ENCODE results near the gene GCNT1. TPM values are rescaled to one million over a fixed set of nuclear protein-coding genes. Genes with fewer than 3 reads are reported as not detected.

The GCNT1 gene
- total RNA-seq, 4 donors from 2014 or later: 3.8 to 14.4 (median 7.5) TPM

- no peak for TF ChIP-seq CTCF (IDR thresholded peaks at IDR 0.05; ENCODE audit: low read depth)
Measured at GRCh38 chr9:76526026-76526425, 67.0 kb downstream of the GCNT1 start.

GRCh38 chr9:76528056-76528455 is 69.1 kb downstream of the GCNT1 start:
- TF ChIP-seq CTCF (IDR thresholded peaks at IDR 0.05; ENCODE audit: low read depth): no peak

GRCh38 chr9:76528642-76529190 is 69.7 kb downstream of the GCNT1 start:
- no peak for TF ChIP-seq CTCF (IDR thresholded peaks at IDR 0.05; ENCODE audit: low read depth)

GRCh38 chr9:76529653-76530052 is 70.7 kb downstream of the GCNT1 start:
- no peak for TF ChIP-seq CTCF (IDR thresholded peaks at IDR 0.05; ENCODE audit: low read depth)

- TF ChIP-seq CTCF (IDR thresholded peaks at IDR 0.05; ENCODE audit: low read depth): no peak
Measured at GRCh38 chr9:76530458-76531110, 71.6 kb downstream of the GCNT1 start.

GRCh38 chr9:76531231-76531780 is 72.3 kb downstream of the GCNT1 start:
- TF ChIP-seq CTCF (IDR thresholded peaks at IDR 0.05; ENCODE audit: low read depth): no peak

- no peak for TF ChIP-seq CTCF (IDR thresholded peaks at IDR 0.05; ENCODE audit: low read depth)
Measured at GRCh38 chr9:76534026-76534425, 75.0 kb downstream of the GCNT1 start.

Data from subcutaneous adipose tissue (tissue), 4 donors.